Measurements from ENCODE around the gene PIGH. TPM values are rescaled to one million over a fixed set of nuclear protein-coding genes. Genes with fewer than 3 reads are reported as not detected.

PIGH gene
- total RNA-seq, 1 donor from 2014 or later, result 11.3 TPM

- H3K4me3 ChIP-seq (ENCODE audit: insufficient read depth, low read depth, low read length), result no peak overlapping the region
- no peak overlapping the region for H2AFZ ChIP-seq (ENCODE audit: low read depth, low read length)
- H3K27ac ChIP-seq (ENCODE audit: low read depth, low read length), result no peak overlapping the region
- H3K36me3 Mint-ChIP-seq (ENCODE audit: low read depth, unreplicated experiment), result no peaks in the 10 kb centered on the region
- H3K4me2 ChIP-seq (ENCODE audit: low read length), result no peak overlapping the region
- no peak overlapping the region for H3K9ac ChIP-seq (ENCODE audit: low read length)
- no peaks in the 10 kb centered on the region for H3K27me3 ChIP-seq (ENCODE audit: insufficient read depth, low read length)
- H3K4me3 Mint-ChIP-seq (ENCODE audit: unreplicated experiment), result no peak overlapping the region
- H3K36me3 ChIP-seq (ENCODE audit: insufficient read depth, low read length), result no peaks in the 10 kb centered on the region
- peaks cover 2% of the 10 kb centered on the region for H3K27me3 Mint-ChIP-seq (ENCODE audit: low read depth, unreplicated experiment)
- no peaks in the 10 kb centered on the region for H4K20me1 ChIP-seq (ENCODE audit: insufficient read depth, low read length)
- TF ChIP-seq EZH2 (IDR thresholded peaks at IDR 0.05; ENCODE audit: insufficient read depth, low read length) (no peak), CTCF (IDR thresholded peaks at IDR 0.05; ENCODE audit: insufficient read depth, low read depth, low read length) (no peak)
- no peaks in the 10 kb centered on the region for H3K9me3 ChIP-seq (ENCODE audit: insufficient read depth, low read depth, low read length)
- no peaks in the 10 kb centered on the region for H3K4me1 Mint-ChIP-seq (ENCODE audit: low read depth, unreplicated experiment)
- no peaks in the 10 kb centered on the region for H3K79me2 ChIP-seq (ENCODE audit: insufficient read depth, low read length)
- H3K9me3 Mint-ChIP-seq (ENCODE audit: unreplicated experiment), result no peaks in the 10 kb centered on the region
- no peaks in the 10 kb centered on the region for H3K4me1 ChIP-seq (ENCODE audit: insufficient read depth, low read length)
- H3K27ac Mint-ChIP-seq (ENCODE audit: unreplicated experiment), result no peak overlapping the region
- DNase-seq (ENCODE audit: low read depth) (no peak), FAIRE-seq (no peak)
These were observed 48.9 kb downstream of the PIGH start for GRCh38 chr14:67551123-67551522.

DNA sequence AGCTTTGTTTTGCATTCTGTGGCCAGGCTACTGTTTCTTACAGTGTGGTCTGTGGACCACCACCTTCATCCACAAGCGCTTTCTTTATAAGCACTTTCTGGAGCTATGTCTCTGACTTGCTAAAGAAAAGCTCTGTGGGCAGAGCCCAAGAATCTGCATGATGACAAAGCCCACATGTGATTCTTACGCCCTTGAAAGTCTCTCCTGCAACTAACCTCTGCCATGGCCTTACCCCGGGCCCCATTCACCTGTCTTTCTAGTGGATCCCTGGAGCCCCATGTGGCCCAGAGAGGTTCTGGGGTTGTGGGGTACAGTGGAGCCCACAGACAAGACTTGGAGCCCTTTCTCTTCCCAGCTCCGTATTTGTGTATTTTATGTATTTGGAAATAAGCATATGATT, 50.3 kb downstream of the PIGH start:
- H3K36me3 ChIP-seq (ENCODE audit: insufficient read depth, low read length), result no peaks in the 10 kb centered on the region

More for the DNA sequence above, 50.3 kb downstream of the PIGH start:
- H3K36me3 Mint-ChIP-seq (ENCODE audit: low read depth, unreplicated experiment), result no peaks in the 10 kb centered on the region
- H3K9ac ChIP-seq (ENCODE audit: low read length), result no peak overlapping the region
- H3K4me3 ChIP-seq (ENCODE audit: insufficient read depth, low read depth, low read length), result no peak overlapping the region
- DNase-seq (ENCODE audit: low read depth), result no peak
- no peaks in the 10 kb centered on the region for H3K4me1 ChIP-seq (ENCODE audit: insufficient read depth, low read length)
- H3K27me3 Mint-ChIP-seq (ENCODE audit: low read depth, unreplicated experiment), result peaks cover 2% of the 10 kb centered on the region
- no peaks in the 10 kb centered on the region for H4K20me1 ChIP-seq (ENCODE audit: insufficient read depth, low read length)
- no peaks in the 10 kb centered on the region for H3K9me3 ChIP-seq (ENCODE audit: insufficient read depth, low read depth, low read length)
- no peak overlapping the region for H2AFZ ChIP-seq (ENCODE audit: low read depth, low read length)
- H3K9me3 Mint-ChIP-seq (ENCODE audit: unreplicated experiment), result peaks cover under 1% of the 10 kb centered on the region
- no peaks in the 10 kb centered on the region for H3K79me2 ChIP-seq (ENCODE audit: insufficient read depth, low read length)
- TF ChIP-seq EZH2 (IDR thresholded peaks at IDR 0.05; ENCODE audit: insufficient read depth, low read length), result no peak
- TF ChIP-seq CTCF (IDR thresholded peaks at IDR 0.05; ENCODE audit: insufficient read depth, low read depth, low read length), result no peak
- no peak overlapping the region for H3K27ac ChIP-seq (ENCODE audit: low read depth, low read length)
- no peaks in the 10 kb centered on the region for H3K27me3 ChIP-seq (ENCODE audit: insufficient read depth, low read length)
- no peaks in the 10 kb centered on the region for H3K4me1 Mint-ChIP-seq (ENCODE audit: low read depth, unreplicated experiment)
- H3K27ac Mint-ChIP-seq (ENCODE audit: unreplicated experiment), result no peak overlapping the region
- H3K4me2 ChIP-seq (ENCODE audit: low read length), result no peak overlapping the region
- FAIRE-seq, result no peak
- no peak overlapping the region for H3K4me3 Mint-ChIP-seq (ENCODE audit: unreplicated experiment)
